NB4 (cell line): Measurements from ENCODE around the gene JAKMIP3.

Experiments used
- DNase-seq: peaks from one replicate; pipeline ENCODE4 v3.0.0; 2010; ENCODE audit warnings: low read depth
- H3K4me3 ChIP-seq: one replicate; pipeline ENCODE4 v1.5.1; 2011; ENCODE audit warnings: mild to moderate bottlenecking, low read depth, low read length, moderate library complexity
- MYC ChIP-seq: IDR thresholded peaks from 2 replicates; pipeline ENCODE4 v1.6.1; 2011; ENCODE audit warnings: low read depth, low read length
- POLR2A ChIP-seq: IDR thresholded peaks from 2 replicates; pipeline ENCODE4 v1.6.1; 2011; ENCODE audit warnings: mild to moderate bottlenecking; ENCODE audit not compliant: insufficient read length; ENCODE audit errors: extremely low read depth
- TF ChIP-seq, protein P1 (sequence below): IDR thresholded peaks from 2 replicates; pipeline ENCODE4 v1.6.1; 2011; ENCODE audit warnings: low read depth, low read length
- TF ChIP-seq, protein P2 (sequence below): IDR thresholded peaks from one replicate; pipeline ENCODE4 v1.5.1; 2012; ENCODE audit warnings: low read depth, low read length

Gene JAKMIP3

DNA sequence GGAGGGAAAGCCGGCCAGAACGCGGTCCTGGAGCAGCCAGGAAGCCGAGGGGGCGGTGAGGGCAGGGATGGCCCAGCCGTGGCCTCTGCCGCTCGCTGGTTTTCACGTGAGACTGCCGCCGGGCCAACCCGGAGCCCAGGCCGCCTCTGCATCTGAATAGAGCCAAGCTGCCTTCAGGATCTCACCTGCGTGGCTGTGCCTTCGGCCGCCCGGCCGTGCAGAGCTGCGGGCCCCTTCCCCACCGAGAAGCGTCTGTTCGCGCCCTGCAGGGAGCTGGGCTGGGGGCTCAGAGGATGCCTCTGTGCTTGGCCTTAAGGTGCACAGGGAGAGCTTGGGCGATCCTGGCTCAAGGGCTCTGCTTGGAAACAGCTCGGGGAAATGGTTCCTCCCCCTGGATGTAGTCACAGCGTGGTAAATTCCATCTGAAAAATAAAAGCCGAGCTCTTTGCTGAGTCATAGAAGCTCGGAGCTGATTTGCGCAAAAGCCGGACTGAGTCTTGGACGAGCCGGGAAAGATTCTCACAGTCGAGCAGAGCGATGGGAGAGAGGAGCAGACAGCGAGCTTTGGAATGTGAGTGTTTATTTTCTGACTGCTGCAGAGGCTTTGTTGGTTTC lies at the start of gene JAKMIP3:
Gene JAKMIP3, plus strand, starts transcription at position 456 of the 615 bp plus-strand sequence. CDS start 38,863 bp downstream, outside the sequence.
- H3K4me3 ChIP-seq, result no peak within 1 kb of the TSS
- TF ChIP-seq, protein P1, sequence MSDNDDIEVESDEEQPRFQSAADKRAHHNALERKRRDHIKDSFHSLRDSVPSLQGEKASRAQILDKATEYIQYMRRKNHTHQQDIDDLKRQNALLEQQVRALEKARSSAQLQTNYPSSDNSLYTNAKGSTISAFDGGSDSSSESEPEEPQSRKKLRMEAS, result no peak
- TF ChIP-seq POLR2A (no peak), MYC (no peak)
- DNase-seq, result no peak

DNA sequence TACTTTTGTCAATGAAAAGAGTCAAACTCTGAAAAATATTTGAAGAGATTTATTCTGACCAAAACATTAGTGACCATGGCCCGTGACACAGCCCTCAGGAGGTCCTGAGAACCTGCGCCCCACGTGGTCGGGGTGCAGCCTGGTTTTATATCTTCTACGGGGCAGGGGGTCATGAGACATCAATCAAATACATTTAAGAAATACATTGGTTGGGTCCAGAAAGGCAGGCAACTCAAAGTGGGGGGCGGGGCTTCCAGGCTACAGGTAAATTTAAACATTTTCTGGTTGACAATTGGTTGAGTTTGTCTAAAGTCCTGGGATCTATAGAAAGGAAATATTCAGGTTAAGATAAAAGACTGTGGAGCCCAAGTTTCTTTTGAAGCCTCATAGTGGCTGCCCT lies 49.2 kb upstream of the JAKMIP3 start:
- TF ChIP-seq, protein P1, result no peak
- TF ChIP-seq, protein P2, sequence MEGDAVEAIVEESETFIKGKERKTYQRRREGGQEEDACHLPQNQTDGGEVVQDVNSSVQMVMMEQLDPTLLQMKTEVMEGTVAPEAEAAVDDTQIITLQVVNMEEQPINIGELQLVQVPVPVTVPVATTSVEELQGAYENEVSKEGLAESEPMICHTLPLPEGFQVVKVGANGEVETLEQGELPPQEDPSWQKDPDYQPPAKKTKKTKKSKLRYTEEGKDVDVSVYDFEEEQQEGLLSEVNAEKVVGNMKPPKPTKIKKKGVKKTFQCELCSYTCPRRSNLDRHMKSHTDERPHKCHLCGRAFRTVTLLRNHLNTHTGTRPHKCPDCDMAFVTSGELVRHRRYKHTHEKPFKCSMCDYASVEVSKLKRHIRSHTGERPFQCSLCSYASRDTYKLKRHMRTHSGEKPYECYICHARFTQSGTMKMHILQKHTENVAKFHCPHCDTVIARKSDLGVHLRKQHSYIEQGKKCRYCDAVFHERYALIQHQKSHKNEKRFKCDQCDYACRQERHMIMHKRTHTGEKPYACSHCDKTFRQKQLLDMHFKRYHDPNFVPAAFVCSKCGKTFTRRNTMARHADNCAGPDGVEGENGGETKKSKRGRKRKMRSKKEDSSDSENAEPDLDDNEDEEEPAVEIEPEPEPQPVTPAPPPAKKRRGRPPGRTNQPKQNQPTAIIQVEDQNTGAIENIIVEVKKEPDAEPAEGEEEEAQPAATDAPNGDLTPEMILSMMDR, result no peak
- TF ChIP-seq POLR2A, result no peak
- no peak for TF ChIP-seq MYC
- DNase-seq, result no peak

DNA sequence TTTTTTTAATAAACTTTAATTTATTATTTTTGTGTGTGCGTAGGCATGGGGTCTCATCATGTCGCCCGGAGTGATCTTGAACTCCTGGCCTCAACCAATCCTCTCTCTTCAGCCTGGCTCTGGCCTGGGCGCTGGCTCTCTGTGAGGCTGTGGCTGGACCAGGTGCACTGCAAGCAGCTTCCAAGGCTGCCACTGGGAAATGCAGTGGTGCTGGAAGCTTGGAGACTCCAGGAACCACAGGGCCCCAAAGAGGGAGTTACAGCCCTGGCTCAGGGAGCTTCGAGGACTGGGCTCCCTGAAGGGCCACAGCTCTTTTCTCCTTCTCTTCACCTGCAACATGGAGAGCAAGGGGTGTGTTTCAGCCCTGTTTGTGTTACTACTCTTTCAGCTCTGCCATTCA lies 47.3 kb upstream of the JAKMIP3 start:
- TF ChIP-seq, protein P1, result no peak
- H3K4me3 ChIP-seq, result no peak overlapping the region
- DNase-seq, result no peak

More for the DNA sequence above, 49.2 kb upstream of the JAKMIP3 start:
- no peak overlapping the region for H3K4me3 ChIP-seq

DNA sequence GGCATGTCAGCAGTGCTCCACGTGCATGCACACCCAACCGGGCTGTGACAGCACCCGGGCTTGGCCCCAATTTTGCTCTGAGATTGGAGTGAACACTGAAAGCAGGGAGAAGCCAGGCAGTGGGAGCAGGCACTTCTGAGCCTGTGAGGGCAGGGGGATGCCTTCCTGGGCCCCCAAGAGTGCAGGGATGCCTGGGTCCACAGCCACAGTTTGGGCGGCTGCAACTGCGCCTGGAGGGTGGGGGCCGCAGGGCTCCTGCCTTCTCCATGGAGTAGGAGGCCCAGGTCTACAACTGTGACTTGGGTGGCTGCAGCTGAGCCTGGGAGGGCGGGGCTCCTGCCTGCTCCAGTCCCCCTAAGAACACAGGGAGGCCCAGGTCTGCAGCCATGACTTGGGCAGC lies 46.4 kb upstream of the JAKMIP3 start:
- no peak for DNase-seq
- TF ChIP-seq MYC (no peak), POLR2A (no peak)
- TF ChIP-seq, protein P1, result no peak
- TF ChIP-seq, protein P2, result no peak
- H3K4me3 ChIP-seq, result no peak overlapping the region

DNA sequence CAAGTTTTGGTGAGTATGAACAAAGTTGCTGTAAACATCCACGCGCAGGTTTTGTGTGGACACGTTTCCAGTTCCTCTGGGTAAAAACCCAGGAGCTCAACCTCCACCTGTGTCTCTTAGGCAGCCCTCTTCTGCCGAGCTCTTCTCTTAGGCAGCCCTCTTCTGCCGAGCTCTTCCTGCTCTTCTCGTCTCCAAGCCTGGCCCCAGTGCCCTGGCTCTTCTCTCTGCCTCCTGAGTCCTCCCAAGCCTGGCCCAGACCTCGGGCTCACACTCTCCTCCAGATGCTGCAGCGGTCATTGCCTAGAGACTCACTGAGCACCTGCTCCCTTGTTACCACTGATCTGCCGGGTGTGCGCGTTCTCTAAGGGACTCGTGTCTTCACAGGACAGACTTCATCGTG lies 45.3 kb upstream of the JAKMIP3 start:
- DNase-seq, result no peak
- TF ChIP-seq POLR2A (no peak), MYC (no peak)
- TF ChIP-seq, protein P1, result no peak
- TF ChIP-seq, protein P2, result no peak
- H3K4me3 ChIP-seq, result no peak overlapping the region

DNA sequence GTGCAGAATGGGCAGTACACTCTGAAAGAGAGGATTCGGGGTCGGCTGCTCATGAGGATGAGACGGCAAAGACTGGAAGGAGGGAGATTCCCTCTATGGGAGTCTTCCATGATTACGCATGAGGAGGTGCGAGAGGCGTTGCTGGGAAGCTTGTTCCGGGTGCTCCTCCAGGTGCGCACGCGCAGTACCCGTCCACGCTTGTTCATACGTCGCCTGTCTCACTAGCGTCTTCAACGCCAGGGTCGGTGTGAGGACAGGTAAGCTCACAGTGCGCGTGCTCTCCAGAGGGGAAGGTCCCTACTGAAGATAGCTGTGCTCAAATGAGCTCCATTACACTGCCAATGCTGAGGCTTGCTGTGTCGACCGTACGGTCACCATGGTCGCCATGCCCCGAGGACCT lies 44.7 kb upstream of the JAKMIP3 start:
- TF ChIP-seq, protein P2, result no peak
- TF ChIP-seq, protein P1, result no peak
- TF ChIP-seq MYC (no peak), POLR2A (no peak)
- no peak for DNase-seq
- H3K4me3 ChIP-seq, result no peak overlapping the region
